ENCODE measurements around the gene JKAMP.
"Not testable (repeated sequence)": the region's sequence is repeated elsewhere in the genome, so short reads cannot be mapped to it uniquely, and the experiment has no call there.

The JKAMP gene, protein sequence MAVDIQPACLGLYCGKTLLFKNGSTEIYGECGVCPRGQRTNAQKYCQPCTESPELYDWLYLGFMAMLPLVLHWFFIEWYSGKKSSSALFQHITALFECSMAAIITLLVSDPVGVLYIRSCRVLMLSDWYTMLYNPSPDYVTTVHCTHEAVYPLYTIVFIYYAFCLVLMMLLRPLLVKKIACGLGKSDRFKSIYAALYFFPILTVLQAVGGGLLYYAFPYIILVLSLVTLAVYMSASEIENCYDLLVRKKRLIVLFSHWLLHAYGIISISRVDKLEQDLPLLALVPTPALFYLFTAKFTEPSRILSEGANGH

DNA sequence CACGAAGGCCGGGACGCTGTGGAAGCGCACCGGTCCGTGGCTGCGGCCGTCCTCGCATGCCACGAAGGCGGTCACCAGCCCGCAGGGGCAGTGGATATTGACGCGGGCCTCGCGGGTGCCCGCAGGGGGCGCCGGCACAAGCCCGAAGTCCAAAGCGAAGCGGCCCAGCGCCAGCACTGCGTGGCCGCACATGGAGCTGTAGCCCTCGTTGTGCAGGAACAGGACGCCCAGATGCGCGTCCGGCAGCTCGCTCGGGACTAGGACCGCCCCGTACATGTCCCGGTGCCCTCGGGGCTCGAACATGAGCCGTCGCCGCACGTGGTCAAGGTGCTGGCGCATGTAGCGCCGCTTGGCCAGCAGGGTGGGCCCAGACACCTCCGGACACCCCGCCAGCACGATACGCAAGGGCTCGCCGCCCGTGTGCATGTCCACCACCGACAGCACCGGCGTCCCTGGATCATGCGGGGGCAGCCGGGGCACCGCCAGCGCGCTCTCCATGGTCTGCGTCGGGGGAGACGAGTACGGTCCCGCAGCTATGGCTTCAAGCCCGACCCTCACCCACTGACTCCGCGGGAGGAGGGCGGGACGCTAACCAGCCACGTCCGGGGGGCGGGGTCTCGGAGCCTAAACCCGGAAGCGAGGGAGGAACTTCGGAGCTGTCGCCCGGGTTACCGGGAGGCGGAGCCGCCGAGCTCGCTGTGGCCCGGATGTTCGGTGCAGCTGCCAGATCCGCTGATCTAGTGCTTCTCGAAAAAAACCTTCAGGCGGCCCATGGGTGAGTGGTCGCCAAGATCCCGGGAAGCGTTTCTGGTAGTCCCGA is at the start of gene JKAMP, which contains the start of gene L3HYPDH:
TSS of gene JKAMP (plus strand) at position 699 of the 820 bp plus-strand sequence. CDS start at position 772, 73 bp downstream.
TSS of gene L3HYPDH (minus strand) at position 590 of the 820 bp plus-strand sequence. CDS start at position 498, 92 bp downstream.
- peak; percentile 66 for DNase-seq (ENCODE audit: low read depth)

DNA sequence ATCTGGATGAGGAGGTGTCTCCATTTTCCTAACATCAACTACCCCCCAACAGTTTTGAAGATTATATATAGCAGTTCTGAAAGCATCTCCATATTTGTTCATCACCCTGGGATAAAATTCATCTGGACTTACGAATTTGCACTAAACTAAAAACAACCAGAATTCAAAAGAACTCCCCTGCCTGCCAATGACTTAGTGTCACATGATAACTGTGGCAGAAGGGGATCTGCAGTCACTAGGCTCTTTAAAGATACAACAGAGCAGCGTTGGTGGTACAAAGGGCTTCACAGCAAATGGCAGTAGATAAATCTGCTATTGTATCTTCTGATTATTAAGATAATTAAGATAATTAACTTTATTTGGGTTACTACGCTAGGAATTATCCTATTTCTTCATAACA is 49.2 kb upstream of the JKAMP start:
- no peak for DNase-seq (ENCODE audit: low read depth)

DNA sequence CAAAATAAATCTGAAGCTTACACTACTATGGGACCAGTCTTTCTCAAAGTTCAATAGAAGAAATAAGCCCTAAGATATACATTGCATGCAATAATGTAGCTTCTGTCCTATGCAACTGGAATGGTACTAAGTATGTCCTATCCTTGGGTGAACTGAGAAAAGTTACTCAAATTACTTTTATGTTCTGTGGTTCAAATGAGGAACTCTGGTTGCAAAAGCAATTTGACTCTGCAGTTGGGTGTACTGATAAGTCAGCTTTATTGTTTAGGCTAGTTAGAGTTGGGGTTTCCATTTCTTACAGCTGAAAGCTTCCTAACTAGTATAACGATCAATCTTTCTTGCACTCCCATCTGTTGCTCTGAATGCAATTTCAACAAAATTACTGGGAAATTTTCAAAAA is 48.3 kb upstream of the JKAMP start:
- no peak for DNase-seq (ENCODE audit: low read depth)

DNA sequence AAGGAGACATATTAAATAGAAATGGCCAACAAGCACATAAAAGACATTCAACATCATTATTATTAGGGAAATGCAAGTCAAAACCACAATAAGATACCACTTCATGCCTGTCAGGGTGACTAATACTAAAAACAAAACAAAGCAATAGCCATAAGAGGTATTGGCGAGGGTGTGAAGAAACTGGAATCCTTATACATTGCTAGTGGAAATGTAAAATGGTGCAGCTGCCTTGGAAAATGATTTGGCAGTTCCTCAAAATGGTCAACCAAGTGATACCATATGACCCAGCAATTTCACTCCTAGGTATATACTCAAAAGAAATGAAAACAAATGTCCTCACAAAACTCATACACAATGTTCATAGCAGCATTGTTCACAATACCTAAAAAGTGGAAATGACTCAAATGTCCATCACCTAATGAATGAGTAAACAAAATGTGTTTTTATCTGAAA is 46.1 kb upstream of the JKAMP start:
- peak; percentile 68 for DNase-seq (ENCODE audit: low read depth)

DNA sequence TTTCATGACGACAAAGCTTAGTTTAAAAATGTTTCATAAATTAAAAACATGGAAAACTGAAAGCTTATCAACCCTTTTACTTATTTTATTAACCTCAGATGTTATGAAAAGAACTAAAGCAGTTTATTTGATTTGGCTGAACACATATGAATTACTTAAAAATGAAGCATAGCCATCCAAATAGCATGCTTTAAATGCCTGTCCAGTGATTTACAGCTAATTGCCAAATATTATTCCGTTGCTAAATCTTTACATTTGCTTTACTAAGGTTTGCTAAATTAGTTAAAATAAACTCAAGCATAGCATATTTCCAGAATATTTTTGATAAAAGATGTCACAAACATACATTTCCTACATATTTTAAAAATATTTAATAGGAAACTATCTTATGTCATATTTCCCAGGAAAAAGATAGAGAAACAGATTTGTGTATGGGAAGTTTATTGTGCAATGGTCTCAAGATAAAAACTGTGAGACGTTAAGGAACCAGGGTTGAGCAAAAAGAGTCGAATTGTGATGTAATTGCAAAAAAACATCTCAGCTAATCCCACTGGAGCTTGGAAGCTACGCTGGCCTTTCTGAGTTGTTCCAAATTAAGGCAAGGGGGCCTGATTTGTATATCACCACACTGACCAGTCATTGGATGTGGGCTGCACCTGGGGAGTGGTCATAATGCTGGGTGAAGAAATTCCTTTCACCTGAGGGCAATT is 44.9 kb upstream of the JKAMP start:
- no peak for DNase-seq (ENCODE audit: low read depth)

DNA sequence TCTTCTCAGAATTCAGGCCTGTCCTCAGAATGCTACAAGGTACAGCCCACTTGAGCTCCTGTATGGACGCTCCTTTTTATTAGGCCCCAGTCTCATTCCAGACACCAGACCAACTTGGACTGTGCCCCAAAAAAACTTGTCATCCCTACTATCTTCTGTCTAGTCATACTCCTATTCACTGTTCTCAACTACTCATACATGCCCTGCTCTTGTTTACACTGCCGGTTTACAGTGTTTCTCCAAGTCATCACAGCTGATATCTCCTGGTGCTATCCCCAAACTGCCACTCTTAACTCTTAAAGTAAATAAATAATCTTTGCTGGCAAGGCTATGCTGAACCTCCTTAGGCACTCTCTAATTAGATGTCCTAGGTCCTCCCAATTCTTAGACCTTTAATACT is 35.6 kb upstream of the JKAMP start:
- DNase-seq (ENCODE audit: low read depth) = not testable (repeated sequence)

DNA sequence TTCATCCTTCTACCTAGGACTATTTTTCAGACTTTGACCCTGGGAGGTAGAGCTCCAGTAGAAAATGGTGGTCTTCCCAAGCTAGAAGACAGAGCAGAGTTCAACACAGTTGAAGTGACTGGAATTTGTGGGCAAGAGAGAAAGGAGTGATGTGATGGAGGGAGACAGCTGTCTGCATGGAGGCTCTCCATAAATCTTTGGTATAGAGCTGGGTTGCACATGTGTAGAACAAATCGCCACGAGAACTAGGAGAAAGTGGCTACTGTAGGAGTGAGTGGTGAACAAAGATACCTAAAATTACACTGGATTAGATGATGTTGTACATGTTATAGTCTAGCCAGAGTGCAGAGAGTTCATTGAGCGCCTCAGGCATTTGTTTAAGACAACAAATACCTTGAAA is 33.6 kb upstream of the JKAMP start:
- no peak for DNase-seq (ENCODE audit: low read depth)

DNA sequence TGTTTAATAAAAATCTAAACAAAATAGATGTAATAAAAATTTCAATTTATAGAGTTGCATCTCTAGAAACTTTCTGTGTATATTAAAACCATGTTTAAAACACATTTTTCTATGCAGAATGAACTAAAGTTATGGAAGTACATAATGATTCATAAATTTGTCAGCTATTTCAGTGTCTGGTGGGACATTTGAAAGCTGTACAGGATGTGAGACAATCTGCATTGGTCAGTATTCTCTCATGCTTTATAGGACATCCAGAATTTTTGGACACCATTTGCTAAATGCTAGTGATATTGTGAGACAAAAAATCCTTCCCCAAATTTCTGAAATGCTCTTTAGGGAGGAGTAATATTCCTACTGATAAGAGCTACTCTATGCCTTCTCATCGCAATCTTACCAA is 32.5 kb upstream of the JKAMP start:
- DNase-seq (ENCODE audit: low read depth) = no peak

DNA sequence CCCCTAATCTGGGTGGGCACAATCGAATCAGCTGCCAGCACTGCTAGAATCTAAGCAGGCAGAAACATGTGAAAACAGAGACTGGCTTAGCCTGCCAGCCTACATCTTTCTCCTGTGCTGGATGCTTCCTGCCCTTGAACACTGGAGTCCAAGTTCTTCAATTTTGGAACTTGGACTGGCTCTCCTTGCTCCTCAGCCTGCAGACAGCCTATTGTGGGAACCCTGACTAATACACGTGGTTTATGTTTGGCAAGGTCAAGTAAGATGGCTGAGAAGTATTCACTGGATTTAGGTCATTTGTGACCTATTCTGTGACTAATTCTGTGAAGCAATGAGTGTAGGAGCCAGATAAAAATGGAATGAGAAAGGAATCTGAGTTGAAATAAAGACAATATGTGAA is 30.2 kb upstream of the JKAMP start:
- peak; percentile 95 for DNase-seq (ENCODE audit: low read depth)

DNA sequence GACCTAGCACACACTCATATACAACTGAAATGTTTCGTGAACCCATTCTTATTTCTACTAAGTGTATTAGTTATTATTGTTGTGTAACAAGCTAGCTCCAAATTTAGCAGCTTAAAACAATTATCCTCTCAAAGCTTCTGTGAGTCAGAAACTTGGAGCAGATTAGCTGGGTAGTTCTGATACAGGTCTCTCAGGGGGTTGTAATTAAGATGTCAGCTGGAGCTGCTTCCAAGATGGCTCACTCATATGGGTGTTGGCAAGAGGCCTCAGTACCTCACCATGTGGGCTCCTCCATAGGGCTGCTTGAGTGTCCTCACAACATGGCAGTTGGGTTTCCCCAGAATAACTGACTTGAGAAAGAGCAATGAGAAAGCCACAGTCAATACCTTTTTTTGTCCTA is 28.9 kb upstream of the JKAMP start:
- DNase-seq (ENCODE audit: low read depth) = peak; percentile 26

DNA sequence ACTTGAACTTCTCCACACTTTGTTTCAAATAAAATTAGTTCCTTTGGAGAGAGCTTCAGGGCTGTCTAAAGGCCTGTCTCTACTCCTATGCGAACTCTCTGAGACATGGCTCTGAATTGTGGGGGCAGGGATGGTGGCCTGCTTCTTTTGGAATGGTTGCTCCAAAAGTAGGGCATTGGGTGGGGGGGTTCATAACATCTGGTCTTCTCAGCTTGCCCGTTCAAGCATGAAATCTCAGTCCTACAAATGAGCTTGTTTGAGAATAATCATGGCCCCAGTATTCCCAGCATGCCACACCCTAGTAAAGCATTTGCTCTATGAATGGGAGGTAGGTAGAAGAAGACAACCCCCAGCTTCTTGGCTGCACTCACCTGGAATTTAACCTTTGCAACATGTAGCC is 25.8 kb upstream of the JKAMP start:
- no peak for DNase-seq (ENCODE audit: low read depth)

DNA sequence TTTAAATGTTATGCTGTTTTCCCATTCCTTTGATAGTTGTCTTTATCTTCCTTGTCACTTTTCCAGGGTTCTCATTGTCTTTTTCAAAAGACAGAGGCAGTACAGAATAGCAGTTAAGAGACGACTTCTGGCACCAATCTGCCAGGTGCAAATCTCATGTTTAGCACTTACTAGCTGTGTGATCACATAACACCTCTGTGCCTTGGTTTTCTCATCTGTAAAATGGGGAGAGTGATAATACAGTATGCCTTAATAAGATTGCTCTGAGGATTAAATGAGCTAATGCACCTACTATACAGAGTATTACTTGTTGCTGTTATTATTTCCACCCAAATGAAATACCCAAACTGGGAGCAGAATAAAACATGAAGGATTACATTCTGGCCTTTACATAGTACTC is 23.9 kb upstream of the JKAMP start:
- DNase-seq (ENCODE audit: low read depth) = no peak

DNA sequence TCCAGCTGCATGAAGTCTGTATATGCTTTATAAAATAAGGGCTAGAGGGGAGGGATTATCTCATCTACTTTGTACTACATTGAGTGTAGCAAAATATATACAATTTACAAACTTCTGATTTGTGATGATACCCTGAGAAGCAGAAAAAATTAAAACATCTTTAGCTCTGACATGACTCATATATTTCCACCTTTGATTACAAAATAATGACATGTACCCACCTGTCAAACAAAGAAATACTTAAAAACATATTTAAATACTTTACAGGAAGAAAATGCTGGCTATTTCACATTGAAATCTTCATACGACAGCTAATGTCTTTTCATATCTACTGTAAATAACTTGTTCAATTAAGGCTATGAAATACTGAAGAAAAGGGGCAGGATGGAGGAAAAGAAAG is 22.4 kb upstream of the JKAMP start:
- no peak for DNase-seq (ENCODE audit: low read depth)

DNA sequence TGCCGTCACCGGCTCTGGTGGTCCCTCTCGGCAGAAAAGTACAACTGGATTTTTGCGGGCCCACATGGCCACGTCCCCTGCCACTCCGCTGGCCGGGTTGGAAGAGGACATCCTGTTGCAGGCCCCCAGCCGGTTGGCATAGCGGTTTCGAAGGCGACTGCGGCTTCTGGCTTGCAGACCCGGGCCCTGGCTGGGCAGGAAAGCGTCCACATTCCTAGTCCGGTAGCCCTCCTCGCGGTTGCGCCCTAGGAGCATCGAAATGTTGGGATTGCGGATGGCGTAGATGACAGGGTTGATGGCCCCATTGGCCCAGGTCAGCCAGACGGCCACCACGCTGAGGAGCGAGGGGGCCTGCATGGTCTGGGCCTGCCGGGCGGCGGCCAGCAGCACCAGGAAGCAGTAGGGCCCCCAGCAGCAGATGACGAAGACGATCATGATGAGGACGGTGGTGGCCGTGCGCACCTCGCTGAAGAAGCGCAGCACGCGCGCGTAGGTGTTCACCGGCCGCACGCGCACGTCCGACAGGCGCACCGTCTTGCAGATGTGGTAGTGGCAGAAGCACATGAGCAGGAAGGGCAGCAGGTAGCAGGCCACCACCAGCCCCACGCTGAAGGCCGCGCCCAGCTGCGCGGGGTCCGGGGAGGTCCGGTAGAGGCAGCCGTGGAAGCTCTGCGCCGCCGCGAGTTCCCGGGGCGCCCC is 20.4 kb upstream of the JKAMP start:
- DNase-seq (ENCODE audit: low read depth) = no peak

DNA sequence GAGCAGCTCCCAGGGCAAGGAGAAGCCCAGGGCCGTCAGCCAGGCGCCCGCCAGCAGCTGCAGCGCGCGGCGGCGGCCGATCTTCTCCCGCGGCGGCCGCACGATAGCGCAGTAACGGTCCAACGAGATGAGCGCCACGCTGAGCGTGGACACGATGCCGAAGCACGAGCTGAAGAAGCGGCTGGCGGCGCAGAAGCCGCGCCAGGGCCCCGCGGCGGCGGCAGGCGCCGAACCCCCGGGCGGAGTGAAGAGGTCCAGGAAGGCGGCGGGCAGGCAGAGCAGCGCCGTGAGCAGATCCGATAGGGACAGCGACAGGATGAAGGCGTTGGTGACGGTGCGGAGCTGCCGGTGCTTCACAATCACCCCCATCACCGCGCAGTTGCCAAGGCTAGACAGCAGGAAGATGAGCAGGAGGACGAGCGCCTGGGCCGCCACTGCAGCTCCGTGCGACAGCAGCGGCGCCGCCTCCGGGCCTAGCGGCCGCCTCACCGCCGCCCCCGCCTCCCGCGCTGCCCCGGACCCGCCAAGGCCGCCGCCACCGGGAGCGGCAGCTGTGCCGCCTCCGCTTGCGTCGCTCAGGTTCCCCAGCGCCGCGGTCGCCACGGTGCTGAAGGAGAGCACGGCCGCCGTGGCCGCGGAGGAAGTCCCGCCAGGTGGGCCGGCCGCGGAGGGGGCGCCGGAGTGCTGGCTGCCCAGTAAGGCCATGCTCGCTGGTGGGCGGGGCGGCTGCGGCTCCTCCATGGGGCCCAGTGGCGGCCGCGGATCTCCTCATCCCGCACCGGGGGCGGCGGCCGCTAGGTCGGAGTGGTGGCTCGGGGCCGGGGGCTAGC is 19.6 kb upstream of the JKAMP start:
- DNase-seq (ENCODE audit: low read depth) = no peak

DNA sequence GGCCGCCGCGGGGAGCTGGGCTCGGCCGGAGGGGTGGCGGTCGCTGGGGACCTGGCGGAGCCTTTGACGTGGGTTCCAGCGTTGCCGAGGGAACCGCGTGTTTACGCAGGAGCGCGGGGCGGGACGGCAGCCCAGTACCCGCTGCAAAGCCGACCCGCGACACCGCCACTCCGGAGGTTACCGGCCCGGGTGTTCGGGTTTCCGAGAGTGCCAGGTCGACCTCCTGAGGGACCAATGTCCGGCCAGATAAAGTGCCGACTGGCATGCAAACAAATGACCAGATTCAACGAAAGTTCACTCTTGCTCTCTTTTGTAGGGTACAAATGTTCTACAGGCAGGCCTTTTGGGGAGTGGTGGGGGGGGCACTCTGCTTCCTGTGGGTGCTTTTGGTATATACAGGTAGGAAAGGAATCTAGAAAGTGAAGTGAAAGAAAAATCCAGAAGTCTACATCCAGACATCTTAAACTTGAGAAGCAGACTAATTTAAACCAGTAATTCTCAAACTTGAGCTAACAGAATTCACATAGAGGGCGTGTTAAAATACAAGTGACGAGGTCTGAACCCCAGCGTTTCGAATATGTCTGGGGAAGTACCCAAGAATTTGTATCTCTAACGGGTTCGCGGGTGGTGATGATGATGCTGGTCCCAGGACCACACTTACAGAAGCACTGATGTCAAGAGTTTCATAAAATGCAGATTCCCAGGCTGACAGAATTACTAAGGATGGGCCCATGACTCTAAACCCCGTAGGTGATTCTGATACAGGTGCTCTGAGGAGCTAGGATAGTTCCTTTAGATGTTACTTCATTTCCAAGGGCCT is 18.8 kb upstream of the JKAMP start, which contains the start of gene GPR135:
TSS of gene GPR135 (minus strand) at position 65 of the 820 bp plus-strand sequence. CDS start 154 bp downstream, outside the sequence.
- no peak for DNase-seq (ENCODE audit: low read depth)

DNA sequence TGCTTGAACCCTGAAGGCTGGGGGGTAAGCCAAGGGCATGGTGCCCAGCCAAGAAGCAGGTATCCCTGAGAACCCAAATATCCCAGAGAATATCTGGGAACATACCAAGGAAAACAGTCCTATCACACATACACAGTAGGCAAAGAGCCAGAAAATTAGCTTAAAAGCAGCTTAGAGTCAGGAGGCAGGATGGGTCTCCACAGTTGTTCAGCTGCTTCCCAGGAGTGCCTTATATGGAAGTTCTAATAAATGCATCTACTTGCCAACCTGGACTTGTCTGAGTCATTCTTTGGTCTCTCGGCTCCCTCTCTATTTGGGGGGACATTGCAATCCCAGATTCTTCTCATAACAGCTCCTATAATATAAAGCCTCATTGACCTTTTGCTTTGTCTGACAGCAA is 10.1 kb upstream of the JKAMP start:
- DNase-seq (ENCODE audit: low read depth) = no peak

DNA sequence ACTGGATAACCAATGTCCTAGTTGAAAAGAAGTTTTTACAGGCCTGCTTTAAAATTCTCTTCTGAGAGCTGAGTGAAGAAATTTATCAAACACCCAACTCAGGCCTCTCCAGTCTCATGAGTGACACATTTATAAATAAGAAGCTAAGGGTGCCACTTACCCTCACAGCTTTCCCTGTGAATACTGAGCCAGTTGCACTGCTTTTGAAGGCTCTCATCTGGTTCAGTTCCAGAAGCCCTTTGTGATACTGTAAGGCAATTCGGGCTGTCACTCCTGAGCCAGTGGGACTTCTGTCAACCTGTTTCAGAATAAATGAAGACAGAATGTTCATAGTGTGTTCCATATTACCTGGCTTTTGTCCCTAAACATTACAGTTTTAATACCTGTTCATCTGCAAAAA is 8.6 kb upstream of the JKAMP start:
- no peak for DNase-seq (ENCODE audit: low read depth)

DNA sequence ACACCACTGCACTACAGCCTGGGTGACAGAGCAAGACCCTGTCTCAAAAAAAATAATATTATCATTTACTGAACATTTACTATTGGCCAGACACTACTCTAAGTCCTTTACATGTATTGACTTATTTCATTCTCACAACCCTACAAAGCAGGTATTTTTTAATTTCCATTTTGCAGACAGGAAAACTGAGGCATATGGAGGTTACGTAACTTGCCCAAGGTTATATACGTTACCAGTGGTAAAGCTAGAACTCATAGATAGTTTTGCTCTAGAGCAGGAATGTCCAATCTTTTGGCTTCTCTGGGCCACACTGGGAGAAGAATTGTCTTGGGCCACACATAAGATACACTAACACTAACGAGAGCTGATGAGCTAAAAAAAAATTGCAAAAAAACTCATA is 5.8 kb upstream of the JKAMP start:
- no peak for DNase-seq (ENCODE audit: low read depth)

DNA sequence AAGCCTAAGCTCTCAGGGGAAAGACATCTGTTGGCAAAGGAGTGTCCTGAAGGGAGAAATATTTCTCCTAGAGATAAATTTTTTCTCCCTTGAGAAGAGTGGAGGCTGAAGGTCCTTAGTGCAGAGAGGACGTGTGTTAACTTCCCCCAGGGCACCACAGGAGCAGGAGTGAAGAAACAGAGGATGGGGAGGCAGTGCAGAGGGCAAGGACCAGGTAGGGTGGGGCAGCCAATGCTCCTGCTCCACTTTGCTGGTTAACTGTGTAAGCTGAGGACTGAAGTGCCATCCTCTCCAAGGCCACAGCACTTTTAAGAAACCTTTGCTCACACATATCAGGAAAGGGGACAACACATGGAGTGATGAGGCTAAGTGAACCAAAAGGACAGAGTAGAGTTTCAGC is 4.2 kb upstream of the JKAMP start:
- no peak for DNase-seq (ENCODE audit: low read depth)
